Lung microvascular endothelial cell (primary cell): ENCODE measurements around the gene DVL3. TPM values are rescaled to one million over a fixed set of nuclear protein-coding genes. Genes with fewer than 3 reads are reported as not detected.

Experiments used
- DNase-seq, 2 donors: peaks; one replicate each; pipeline versions ENCODE4 v3.0.0 to v3.0.0-alpha.2; 2010; ENCODE audit warnings: low read depth in 2 of 2
- total RNA-seq: library from RNA; depleted of rRNA; stranded (reverse); fragments of >200 nt; gene quantifications from 2 replicates; pipeline ENCODE4 v1.2.1, GENCODE V29; 2014

DVL3 gene
- total RNA-seq, 1 donor from 2014 or later: 19.8 TPM

DNA sequence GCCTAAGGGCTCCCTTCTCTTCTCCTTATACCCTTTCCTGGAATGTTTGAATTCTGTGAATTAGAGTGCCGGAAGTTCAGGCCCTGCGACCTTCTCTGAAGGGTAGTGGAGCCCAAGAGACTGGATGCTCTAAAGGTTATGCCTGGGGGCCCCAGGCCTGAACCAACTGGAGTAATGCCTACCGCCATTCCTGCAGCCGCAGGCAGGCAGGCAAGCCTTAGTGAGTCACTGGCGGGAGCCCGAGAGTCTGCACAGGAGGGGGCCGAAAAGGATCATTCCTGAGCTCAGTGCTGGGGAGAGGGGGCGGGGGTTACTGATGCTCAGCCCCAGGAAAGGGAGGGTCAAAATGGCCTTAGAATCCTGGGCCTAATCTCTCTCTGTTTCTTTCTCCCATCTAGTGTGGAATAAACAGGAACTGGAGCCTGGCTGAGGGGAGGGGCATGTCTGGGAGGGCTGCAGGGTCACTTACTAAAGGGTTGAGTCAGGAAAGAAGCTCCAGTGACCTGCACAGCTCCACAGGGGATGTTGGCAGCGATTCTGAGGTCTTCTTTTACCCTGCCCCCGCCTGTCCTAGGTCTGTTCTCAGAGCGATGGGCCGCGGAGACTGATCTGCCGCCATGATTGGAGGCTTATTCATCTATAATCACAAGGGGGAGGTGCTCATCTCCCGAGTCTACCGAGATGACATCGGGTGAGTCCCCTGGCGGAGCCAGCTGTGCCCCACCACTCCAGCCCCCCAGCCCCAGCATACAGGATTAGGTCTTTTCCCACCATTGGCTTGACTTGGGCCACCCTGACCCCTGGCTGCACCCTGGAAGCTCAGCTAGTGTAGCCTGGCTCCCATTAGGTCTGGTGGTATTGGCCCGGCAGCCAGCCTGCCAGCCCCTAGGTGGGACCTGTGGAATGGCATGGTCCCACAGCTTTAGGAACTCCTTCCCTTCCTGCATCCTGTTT, 21.5 kb downstream of the DVL3 start:
- DNase-seq: peak; percentile 80 to 92

- DNase-seq: peak in 1 of 2 donors; percentile 46
These were observed 22.2 kb downstream of the DVL3 start for GRCh38 chr3:184177331-184177731.

DNA sequence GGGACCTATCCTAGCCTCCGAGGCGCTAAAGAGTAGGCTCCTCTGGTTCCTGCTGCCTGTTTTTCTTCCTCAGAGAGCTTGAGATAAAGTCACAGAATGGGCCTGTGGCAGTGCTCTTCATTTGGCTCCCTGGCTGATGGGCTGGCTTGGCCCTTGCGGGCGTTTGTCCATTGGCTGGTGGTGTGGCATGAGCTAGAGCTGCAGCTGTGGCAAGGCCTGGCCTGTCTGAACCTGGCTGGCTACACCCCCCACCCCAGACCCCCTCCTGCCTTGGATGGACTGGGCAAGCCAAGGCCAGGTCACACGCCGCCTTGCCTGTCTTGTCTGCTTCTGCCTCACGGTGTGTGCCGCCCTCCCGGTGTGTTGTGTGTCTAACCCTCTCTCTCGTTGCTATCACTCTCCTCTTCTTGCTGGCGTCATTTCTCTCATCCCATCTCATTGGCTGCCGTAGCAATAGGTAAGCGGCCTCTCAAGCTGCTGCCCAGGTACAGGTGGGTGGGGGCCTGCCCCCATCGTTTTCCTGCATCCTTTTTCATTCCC, 22.7 kb downstream of the DVL3 start:
- no peak for DNase-seq

- no peak for DNase-seq
These were observed 23.5 kb downstream of the DVL3 start for GRCh38 chr3:184178521-184179138.

- DNase-seq: peak; percentile 15 to 86
These were observed 25.0 kb downstream of the DVL3 start for GRCh38 chr3:184180165-184180564.

GRCh38 chr3:184181596-184181995, 26.4 kb downstream of the DVL3 start:
- no peak for DNase-seq

DNA sequence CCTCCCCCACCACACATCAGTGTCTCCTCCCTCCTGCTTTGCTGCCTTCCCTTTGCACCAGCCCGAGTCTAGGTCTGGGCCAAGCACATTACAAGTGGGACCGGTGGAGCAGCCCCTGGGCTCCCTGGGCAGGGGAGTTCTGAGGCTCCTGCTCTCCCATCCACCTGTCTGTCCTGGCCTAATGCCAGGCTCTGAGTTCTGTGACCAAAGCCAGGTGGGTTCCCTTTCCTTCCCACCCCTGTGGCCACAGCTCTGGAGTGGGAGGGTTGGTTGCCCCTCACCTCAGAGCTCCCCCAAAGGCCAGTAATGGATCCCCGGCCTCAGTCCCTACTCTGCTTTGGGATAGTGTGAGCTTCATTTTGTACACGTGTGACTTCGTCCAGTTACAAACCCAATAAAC, 28.5 kb downstream of the DVL3 start:
- DNase-seq: no peak

GRCh38 chr3:184184546-184185230, 29.5 kb downstream of the DVL3 start:
- DNase-seq: no peak

- DNase-seq: peak; percentile 99
These were observed 30.4 kb downstream of the DVL3 start for GRCh38 chr3:184185461-184186183.

GRCh38 chr3:184186184-184186901, 31.2 kb downstream of the DVL3 start, which contains the start of gene ABCF3:
TSS of gene ABCF3 (plus strand) at chr3:184186199. CDS start at chr3:184186208, 9 bp downstream.
- peak; percentile 51 to 59 for DNase-seq

DNA sequence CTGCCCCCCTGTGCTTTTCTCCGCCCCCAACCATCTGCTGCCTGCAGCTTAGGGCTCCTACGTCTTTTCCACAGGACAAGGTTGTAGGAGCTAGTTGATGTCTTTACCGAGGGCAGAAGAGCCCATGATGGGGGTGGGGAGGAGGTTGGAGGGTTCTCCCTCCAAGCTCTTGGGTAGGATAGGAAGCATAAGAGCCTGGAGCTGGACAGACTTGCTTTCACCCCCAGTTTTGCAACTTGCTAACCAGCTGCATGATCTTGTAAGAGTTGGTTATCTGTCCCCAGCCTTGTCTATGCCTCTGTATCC, 31.7 kb downstream of the DVL3 start:
- DNase-seq: no peak

- DNase-seq: no peak
These were observed 32.9 kb downstream of the DVL3 start for GRCh38 chr3:184188080-184188479.

- no peak for DNase-seq
These were observed 34.2 kb downstream of the DVL3 start for GRCh38 chr3:184189421-184189820.

DNA sequence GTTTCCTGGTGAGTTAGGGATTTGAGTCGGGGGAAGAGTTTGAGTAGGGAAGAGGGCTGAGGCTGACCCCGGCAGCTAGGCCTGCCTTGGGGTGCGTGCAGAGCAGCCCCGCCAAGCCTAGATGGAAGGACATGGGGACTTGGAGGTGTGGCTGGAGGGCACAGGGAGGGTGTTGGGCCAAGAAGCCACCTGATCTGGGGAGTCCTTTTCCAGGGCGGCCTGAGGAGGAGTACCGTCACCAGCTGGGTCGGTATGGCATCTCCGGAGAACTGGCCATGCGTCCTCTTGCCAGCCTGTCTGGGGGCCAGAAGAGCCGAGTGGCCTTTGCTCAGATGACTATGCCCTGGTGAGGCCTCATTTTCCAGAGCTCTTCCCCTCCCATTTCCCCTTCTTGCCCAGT, 37.7 kb downstream of the DVL3 start:
- DNase-seq: no peak

GRCh38 chr3:184193991-184194539, 38.9 kb downstream of the DVL3 start:
- DNase-seq: no peak

DNA sequence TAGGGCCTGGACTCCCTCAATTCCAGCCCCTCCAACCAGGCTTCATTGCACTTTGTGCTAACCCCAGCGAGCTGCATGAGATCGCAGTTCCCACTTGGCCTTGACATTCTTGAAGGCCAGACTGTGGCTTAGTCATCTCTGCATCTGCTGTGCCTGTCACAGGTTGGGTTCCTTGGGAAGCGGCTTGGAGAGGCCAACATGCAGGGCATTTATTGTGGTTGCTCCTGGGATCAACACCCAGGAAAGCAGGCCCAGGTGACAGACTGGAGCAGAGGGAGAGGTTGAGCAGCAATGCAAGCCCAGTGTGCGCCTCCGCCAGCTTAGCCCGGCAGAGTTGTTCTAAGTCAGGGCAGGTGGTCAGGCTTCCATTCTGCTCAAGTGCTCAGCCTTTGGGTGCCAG, 41.4 kb downstream of the DVL3 start:
- no peak for DNase-seq

DNA sequence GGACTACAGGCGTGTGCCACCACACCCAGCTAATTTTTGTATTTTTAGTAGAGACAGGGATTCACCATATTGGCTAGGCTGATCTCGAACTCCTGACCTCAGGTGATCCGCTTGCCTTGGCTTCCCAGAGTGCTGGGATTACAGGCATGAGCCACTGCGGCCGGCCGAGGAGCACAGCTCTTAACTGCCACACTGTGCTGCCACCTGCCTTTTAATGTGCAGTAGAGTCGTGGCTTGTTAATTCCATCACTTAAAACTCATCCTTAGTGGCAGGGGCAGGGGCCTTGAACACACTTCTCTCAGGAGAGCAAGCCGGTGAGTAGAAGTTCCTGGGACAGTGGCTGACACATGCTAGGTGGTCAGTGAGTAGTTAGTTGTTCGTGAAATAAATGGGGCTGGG, 43.3 kb downstream of the DVL3 start:
- DNase-seq: no peak

- no peak for DNase-seq
These were observed 45.6 kb downstream of the DVL3 start for GRCh38 chr3:184200825-184201224.

GRCh38 chr3:184203526-184203925, 48.3 kb downstream of the DVL3 start:
- DNase-seq: no peak

DNA sequence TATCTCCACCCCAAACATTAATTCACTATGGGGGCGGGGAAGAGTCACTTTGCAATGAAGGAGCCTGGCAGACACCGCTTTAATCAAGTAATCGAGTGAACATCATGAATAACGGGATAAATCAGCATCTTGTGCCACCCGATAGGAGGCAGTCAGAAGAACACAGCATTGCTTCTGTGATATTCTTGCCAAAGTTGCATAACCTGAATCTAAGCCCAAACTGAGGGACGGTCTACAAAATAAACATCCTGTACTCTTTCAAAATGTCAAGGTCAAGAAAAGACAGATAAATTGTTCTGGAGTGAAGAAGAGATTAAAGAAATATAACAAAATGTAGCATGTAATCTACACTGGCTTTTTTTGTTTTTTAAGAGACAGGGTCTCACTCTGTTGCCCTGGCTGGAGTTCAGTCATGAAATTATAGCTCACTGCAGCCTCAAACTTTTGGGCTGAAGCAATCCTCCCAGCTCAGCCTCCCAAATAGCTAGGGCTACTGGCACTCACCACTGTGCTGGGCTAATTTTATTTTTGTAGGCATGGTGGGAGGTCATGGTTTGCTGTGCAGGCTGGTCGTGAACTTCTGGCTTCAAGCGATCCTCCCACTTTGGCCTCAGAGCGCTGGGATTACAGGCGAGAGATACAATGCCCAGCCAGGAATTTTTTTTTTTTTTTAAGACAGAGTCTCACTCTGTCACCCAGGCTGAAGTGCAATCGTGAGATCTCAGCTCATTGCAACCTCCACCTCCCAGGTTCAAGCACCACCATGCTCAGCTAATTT, 54.2 kb downstream of the DVL3 start:
- no peak for DNase-seq
